Activated CD4-positive, alpha-beta T cell treated with anti-CD3 and anti-CD28 coated beads, Interleukin-2, amount 50 U/mL, for 4 hours (primary cell): Measurements from ENCODE around the gene MRPS33.
"Not testable (repeated sequence)": the region's sequence is repeated elsewhere in the genome, so short reads cannot be mapped to it uniquely, and the experiment has no call there.

ENCODE experiments used
- DNase-seq, 2 experiments: peaks; one replicate each; pipeline ENCODE4 v3.0.0-alpha.2; 2020

MRPS33 gene

GRCh38 chr7:141012044-141012685, 2.6 kb downstream of the MRPS33 start:
- DNase-seq: peak; percentile 71 to 72

DNA sequence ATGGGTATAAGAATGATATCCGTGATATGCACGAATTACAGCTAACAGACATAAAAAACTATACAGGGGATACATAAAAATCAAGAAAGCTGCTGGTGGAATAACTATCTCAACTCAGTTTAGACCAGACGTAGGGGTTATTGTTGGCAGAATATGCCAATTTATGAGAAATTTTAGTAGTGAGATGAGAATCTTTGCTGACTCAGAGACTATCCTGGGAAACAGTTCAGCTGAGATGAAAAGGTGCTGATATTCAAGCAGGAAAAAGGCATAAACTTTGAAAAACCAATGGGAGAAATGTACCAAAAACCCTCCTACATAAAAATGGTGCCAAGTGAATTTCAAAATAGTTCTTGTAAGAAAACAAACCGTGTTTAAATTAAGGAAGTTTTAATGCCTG, 3.3 kb downstream of the MRPS33 start:
- no peak for DNase-seq

DNA sequence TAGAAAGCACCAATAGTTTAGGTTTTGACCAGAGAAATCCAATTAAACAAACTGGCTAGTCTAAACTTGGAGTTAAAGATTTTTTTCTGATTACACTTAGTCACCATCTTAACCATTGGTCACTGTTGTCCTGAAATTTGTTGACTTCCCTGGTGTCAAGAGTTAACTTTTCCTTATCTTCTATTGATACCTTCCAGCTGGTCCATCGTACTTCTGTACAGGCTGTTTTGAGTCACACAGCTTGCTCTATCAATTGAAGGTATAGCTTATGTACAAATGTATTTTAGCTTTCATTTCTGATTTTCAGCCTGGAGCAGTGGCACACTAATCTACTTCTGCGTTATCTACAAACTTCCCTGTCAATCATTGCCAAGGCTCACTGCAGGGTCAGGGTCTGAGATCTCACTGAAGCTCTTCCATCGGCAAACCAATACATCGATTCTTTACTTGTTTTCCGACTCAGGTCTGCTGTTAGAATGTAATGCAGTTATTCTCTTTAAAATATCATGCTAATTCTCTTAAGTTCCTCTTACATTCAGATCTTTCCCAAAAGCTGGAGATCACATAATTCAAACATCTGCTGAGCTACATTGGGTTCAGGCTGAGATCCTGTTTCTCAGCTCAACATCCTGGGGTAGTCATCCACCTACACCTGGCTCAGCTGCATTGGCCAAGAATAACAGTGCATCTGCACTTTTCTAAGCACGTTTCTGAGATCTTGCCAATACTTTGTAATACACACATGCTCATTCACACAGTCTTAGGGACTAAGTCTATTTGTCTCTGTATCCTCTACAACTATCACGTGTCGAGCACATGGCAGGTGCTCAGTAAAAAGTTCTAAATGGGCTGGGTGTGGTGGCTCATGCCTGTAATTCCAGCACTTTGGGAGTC, 11.3 kb downstream of the MRPS33 start:
- DNase-seq: no peak

GRCh38 chr7:141001546-141001945, 13.2 kb downstream of the MRPS33 start:
- no peak for DNase-seq

DNA sequence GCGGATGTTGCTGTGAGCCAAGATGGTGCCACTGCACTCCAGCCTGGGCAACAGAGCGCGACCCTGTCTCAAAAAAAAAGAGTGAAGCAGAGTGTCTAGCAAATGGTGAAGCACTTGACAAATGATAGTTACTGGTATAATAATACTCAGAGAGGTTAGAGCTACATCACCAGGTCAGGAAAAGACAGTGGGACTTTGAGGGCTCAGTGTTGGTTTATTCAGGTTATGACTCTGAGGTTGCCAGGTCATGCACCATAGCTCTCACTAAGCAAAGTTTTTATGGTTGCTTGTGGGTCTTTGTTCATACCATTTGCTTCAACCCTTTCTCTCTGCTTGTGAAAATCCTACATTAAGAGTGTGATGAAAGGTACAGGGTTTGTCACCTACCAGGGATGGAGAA, 13.6 kb downstream of the MRPS33 start:
- DNase-seq: no peak

DNA sequence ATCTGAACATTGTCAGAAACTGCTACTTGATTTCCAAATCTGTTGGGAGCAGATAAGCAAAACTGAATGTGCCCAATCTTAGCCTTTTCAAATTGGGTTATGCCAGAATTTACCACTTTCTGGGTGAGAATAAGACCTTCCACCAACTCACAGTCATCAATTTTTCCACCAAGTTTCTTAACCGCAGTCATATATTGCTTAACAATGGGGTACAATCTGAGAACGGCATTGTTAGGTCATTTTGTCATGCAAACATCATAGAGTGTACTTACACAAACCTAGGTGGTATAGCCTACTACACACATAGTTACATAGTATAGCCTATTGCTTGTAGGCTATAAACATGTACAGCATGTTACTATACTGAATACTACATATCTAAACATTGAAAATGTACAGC, 16.0 kb downstream of the MRPS33 start:
- DNase-seq: no peak

DNA sequence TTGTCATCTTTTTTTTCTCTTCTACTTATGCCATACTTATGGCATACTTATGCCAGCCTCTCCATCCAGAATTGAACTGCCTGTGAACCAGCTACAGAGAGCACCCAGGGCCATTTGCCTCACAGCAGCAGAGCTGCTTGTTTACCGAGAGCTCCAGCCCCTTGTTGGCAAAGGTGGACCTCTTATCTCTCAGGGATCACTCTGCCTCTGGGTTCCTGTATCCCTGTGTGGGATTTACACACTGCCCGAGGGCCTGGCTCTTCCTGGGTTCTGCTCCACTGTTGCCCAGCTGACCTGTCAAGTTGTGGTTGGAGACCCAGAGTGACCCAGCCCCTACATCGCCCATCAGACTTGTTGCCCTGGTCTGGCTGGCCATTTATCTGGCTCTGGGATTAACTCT, 22.3 kb downstream of the MRPS33 start:
- DNase-seq: no peak

- DNase-seq: no peak
Observed at GRCh38 chr7:140990193-140990962, 24.4 kb downstream of the MRPS33 start.

GRCh38 chr7:140989068-140989467, 25.7 kb downstream of the MRPS33 start:
- DNase-seq: no peak

GRCh38 chr7:140983802-140984201, 30.9 kb downstream of the MRPS33 start:
- DNase-seq: no peak

DNA sequence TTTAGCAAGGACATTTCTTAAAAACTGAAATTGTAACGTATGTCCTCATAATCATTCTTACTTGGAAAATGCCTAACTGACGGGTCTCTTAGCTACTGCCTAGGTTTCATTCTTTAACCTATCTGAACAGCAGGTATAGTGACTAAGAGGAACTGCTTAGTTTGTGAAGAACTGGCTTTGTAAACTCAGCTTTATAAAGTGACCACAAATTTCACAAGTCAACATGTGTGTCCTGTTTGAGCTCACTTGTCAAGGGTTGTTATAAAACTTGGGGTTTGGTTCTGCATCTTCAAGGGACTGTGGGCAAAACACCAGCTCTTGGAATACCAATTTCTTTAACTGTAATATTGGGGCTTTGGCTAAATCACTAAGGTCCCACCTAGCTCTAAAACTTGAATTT, 32.2 kb downstream of the MRPS33 start:
- DNase-seq: no peak

DNA sequence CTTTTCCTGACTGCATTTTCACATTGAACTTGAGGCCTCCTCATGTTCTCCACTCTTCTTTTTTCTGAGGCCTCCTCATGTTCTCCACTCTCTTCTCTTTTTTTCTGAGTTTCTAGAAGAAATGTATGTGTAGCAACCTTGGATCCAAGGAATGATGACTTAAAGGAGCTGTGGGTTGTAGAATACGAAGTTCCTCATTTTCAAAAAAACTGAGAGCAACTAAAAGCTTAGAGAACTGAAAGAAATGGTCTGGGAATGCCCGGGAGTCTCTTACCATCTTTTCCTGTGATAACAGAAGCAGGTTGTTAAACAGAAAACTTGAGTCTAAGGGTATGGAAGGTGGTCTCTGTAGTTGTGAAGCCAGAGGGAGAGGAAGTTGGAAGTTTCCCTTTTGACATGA, 32.8 kb downstream of the MRPS33 start:
- no peak for DNase-seq

DNA sequence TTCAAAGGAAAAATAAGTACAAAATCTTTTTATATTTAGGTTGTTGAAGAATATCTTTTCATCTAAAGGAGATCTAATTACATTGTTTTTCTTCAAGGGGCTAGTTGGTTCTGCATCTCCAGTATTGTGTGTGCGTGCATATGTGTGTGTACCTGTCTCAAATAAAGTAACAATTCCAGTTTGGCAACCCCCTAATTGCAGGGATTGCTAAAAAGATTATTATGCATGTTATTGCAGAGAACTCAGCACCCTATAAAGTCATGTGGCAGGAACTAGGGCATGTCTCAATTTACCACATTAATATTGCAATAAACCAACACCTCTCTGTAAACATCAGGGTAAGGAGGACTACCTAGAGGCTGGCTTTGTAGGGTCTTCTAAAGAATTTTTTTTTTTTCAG, 37.0 kb downstream of the MRPS33 start:
- DNase-seq: no peak

GRCh38 chr7:140972876-140973829, 41.6 kb downstream of the MRPS33 start:
- no peak for DNase-seq

DNA sequence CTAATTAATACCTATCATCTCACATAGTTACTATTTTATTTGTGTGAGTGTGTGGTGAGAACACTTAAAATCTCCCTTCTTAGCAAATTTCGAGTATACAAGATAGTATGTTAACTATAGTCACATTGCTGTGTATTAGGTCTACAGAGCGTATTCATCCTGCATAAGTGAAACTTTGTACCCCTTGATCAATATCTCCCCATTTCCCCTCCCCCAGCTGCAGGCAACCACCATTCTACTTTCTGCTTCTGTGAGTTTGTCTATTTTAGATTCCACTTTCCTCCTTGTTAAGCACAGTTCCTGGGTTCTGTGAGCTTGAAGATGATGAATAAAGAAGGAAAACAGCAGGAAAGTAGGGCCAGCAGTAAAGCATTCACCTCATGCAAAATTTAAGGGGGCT, 42.4 kb downstream of the MRPS33 start:
- no peak for DNase-seq

GRCh38 chr7:140967438-140967837, 47.3 kb downstream of the MRPS33 start:
- no peak for DNase-seq

GRCh38 chr7:140966561-140967233, 48.1 kb downstream of the MRPS33 start:
- DNase-seq: no peak

DNA sequence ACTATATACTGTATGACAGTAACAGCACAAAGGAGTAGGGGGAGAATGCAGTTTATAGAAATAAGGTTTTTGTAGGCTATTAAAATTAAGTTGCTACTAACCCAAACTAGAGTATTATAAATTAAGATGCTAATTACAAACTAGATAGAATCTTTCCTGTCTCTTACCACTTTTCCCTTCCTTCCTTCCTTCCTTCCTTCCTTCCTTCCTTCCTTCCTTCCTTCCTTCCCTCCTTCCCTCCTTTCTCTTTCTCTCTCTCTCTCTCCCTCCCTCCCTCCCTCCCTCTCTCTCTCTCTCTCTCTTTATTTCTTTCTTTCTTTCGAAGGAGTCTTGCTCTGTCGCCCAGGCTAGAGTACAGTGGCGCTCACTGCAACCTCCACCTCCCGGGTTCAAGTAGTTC, 53.6 kb downstream of the MRPS33 start:
- no peak for DNase-seq

DNA sequence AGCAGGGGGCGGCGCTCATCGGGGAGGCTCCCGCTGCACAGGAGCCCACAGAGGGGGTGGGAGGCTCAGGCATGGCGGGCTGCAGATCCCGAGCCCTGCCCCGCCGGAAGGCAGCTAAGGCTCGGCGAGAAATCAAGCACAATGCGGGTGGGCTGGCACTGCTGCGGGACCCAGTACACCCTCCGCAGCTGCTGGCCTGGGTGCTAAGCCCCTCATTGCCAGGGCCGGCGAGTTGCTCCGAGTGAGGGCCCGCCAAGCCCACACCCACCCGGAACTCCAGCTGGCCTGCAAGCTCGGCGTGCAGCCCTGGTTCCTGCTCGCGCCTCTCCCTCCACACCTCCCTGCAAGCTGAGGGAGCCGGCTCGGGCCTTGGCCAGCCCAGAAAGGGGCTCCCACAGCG, 57.8 kb downstream of the MRPS33 start:
- not testable (repeated sequence) for DNase-seq
